IMR-90 (cell line): ENCODE results near the gene CNPY1.

ENCODE experiments used
- BHLHE40 ChIP-seq: fragments of 150-350 bp; IDR thresholded peaks from 2 replicates; pipeline ENCODE4 v1.6.1; 2016; ENCODE audit warnings: mild to moderate bottlenecking, low read depth, low read length
- CEBPB ChIP-seq: IDR thresholded peaks from 2 replicates; pipeline ENCODE4 v1.6.1; 2012; ENCODE audit warnings: low read depth, low read length, improper control_type of control experiment
- CHD1 ChIP-seq: IDR thresholded peaks from 2 replicates; pipeline ENCODE4 v1.6.1; 2012; ENCODE audit warnings: low read depth, low read length, improper control_type of control experiment
- FOS ChIP-seq: fragments of 150-350 bp; IDR thresholded peaks from 2 replicates; pipeline ENCODE4 v1.6.1; 2016; ENCODE audit warnings: low read depth, low read length
- MAFK ChIP-seq: IDR thresholded peaks from 2 replicates; pipeline ENCODE4 v1.6.1; 2012; ENCODE audit warnings: low read depth, low read length, improper control_type of control experiment
- MXI1 ChIP-seq: IDR thresholded peaks from 2 replicates; pipeline ENCODE4 v1.6.1; 2012; ENCODE audit warnings: low read depth, mild to moderate bottlenecking, low read length, moderate library complexity, borderline replicate concordance
- POLR2A ChIP-seq: IDR thresholded peaks from 2 replicates; pipeline ENCODE4 v1.6.1; 2012; ENCODE audit warnings: mild to moderate bottlenecking, low read depth, low read length
- RAD21 ChIP-seq: IDR thresholded peaks from 2 replicates; pipeline ENCODE4 v1.6.1; 2012; ENCODE audit warnings: low read length, improper control_type of control experiment
- RCOR1 ChIP-seq: IDR thresholded peaks from 2 replicates; pipeline ENCODE4 v1.6.1; 2012; ENCODE audit warnings: mild to moderate bottlenecking, low read length, improper control_type of control experiment; ENCODE audit not compliant: insufficient replicate concordance
- SMC3 ChIP-seq: fragments of 150-350 bp; IDR thresholded peaks from 2 replicates; pipeline ENCODE4 v1.6.1; 2016; ENCODE audit warnings: low read depth, mild to moderate bottlenecking, antibody characterized with exemption, low read length, moderate library complexity
- TF ChIP-seq, protein P1 (sequence below): conservative IDR thresholded peaks from 2 replicates; pipeline ENCODE4 v1.5.1; 2012; ENCODE audit warnings: mild to moderate bottlenecking, low read depth, low read length, improper control_type of control experiment
- TF ChIP-seq, protein P2 (sequence below): fragments of 150-350 bp; IDR thresholded peaks from 2 replicates; pipeline ENCODE4 v1.6.1; 2016; ENCODE audit warnings: low read depth, mild to moderate bottlenecking, low read length, moderate library complexity, borderline replicate concordance

DNA sequence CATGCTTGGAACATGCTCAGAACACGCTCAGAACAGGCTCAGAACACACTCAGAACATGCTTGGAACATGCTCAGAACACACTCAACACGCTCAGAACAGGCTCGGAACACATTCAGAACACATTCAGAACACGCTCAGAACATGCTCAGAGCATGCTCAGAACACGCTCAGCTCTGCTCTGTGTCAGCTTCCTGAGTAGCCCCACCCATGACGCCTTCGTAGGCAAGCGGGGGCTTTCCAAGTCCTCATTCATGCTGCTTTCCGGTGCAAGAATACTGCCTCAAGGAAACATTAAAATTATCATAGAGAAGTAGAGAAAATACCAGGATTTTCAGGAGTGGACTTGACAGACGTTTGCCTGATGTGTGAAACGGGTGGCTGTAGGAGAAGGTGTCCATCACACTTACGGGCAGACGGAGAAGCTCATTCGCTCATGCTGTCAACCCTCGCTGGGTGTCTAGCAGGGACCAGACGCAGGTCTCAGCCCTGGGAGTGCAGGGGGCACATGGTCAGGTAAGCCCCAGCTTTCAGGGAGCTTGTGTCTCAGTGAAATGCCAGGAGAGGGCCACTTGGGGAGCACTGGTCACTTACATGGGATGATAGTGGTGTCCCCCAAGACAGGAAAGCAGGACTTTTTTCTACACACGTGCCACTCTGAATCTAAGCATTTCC lies 63.7 kb downstream of the CNPY1 start:
- no peak for TF ChIP-seq POLR2A
- TF ChIP-seq, protein P1, sequence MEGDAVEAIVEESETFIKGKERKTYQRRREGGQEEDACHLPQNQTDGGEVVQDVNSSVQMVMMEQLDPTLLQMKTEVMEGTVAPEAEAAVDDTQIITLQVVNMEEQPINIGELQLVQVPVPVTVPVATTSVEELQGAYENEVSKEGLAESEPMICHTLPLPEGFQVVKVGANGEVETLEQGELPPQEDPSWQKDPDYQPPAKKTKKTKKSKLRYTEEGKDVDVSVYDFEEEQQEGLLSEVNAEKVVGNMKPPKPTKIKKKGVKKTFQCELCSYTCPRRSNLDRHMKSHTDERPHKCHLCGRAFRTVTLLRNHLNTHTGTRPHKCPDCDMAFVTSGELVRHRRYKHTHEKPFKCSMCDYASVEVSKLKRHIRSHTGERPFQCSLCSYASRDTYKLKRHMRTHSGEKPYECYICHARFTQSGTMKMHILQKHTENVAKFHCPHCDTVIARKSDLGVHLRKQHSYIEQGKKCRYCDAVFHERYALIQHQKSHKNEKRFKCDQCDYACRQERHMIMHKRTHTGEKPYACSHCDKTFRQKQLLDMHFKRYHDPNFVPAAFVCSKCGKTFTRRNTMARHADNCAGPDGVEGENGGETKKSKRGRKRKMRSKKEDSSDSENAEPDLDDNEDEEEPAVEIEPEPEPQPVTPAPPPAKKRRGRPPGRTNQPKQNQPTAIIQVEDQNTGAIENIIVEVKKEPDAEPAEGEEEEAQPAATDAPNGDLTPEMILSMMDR, result no peak
- TF ChIP-seq BHLHE40, result no peak
- no peak for TF ChIP-seq MXI1
- TF ChIP-seq, protein P2, sequence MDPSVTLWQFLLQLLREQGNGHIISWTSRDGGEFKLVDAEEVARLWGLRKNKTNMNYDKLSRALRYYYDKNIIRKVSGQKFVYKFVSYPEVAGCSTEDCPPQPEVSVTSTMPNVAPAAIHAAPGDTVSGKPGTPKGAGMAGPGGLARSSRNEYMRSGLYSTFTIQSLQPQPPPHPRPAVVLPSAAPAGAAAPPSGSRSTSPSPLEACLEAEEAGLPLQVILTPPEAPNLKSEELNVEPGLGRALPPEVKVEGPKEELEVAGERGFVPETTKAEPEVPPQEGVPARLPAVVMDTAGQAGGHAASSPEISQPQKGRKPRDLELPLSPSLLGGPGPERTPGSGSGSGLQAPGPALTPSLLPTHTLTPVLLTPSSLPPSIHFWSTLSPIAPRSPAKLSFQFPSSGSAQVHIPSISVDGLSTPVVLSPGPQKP, result no peak
- no peak for TF ChIP-seq CHD1
- no peak for TF ChIP-seq RCOR1
- TF ChIP-seq SMC3, result no peak
- TF ChIP-seq RAD21, result no peak
- no peak for TF ChIP-seq FOS
- no peak for TF ChIP-seq MAFK
- TF ChIP-seq CEBPB, result no peak
